ENCODE measurements around the gene RRAS.

Gene RRAS

DNA sequence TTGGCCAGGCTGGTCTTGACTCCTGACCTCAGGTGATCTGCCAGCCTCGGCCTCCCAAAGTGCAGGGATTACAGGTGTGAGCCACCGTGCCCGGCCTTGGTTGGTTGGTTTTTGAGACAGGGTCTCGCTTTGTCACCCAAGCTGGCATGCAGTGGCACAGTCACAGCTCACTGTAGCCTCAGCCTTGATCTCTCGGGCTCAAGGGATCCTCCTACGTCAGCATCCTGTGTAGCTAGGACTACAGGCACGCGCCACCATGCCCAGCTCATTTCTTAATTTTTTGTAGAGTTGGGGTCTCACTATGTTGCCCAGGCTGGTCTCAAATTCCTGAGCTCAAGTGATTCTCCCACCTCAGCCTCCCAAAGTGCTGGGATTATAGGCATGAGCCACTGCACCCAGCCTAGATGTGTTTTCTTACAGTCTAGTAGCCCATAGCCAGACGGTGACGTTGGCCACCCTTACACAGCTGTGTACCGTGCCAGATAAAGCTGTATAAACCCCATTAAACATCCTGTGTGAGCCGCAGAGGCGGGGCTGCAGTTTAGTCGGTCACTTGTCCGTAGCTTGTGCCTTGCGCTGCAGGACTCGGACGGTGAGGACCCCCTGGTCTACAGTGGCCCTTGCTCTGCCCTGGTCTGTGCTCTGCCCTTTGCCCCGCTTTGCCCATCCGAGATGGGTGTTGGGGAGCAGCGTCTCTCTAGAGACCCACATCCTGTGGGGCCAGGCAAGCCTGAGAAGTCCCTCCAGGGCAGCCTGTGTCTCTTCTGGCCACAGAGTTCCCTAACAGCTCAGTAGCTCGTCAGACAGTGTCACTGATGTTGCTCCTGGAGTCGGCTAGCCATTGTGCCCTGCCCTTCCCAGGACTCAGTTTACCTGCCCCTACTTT, 15.9 kb upstream of the RRAS start:
- DNase-seq (ENCODE audit: low read depth): no peak

DNA sequence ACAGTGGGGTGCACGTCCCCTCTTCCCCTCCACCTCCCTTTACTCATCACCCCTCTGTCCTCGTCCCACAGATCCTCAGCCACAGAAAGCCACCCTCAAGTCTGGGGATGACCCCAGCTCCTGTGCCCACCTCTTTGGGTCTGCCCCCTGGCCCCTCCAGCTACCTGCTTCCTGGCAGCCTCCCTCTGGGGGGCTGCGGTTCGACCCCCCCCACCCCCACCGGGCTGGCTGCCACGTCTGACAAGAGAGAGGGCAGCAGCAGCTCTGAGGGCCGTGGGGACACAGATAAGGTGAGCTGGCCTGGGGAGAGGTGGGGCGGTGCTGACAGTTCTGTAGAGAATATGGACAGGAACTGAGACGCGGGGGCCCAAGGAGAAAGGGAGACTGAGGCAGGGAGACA, 14.6 kb upstream of the RRAS start:
- no peak overlapping the region for H3K4me3 ChIP-seq (ENCODE audit: control insufficient read depth, low read depth, low read length)
- DNase-seq (ENCODE audit: low read depth): no peak
- TF ChIP-seq, protein P1, sequence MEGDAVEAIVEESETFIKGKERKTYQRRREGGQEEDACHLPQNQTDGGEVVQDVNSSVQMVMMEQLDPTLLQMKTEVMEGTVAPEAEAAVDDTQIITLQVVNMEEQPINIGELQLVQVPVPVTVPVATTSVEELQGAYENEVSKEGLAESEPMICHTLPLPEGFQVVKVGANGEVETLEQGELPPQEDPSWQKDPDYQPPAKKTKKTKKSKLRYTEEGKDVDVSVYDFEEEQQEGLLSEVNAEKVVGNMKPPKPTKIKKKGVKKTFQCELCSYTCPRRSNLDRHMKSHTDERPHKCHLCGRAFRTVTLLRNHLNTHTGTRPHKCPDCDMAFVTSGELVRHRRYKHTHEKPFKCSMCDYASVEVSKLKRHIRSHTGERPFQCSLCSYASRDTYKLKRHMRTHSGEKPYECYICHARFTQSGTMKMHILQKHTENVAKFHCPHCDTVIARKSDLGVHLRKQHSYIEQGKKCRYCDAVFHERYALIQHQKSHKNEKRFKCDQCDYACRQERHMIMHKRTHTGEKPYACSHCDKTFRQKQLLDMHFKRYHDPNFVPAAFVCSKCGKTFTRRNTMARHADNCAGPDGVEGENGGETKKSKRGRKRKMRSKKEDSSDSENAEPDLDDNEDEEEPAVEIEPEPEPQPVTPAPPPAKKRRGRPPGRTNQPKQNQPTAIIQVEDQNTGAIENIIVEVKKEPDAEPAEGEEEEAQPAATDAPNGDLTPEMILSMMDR (conservative IDR thresholded peaks at IDR 0.05; ENCODE audit: control insufficient read depth, insufficient read depth, low read depth, low read length): no peak

More for the DNA sequence above, 15.9 kb upstream of the RRAS start:
- no peak overlapping the region for H3K4me3 ChIP-seq (ENCODE audit: control insufficient read depth, low read depth, low read length)
- TF ChIP-seq, protein P1 (conservative IDR thresholded peaks at IDR 0.05; ENCODE audit: control insufficient read depth, insufficient read depth, low read depth, low read length): no peak

DNA sequence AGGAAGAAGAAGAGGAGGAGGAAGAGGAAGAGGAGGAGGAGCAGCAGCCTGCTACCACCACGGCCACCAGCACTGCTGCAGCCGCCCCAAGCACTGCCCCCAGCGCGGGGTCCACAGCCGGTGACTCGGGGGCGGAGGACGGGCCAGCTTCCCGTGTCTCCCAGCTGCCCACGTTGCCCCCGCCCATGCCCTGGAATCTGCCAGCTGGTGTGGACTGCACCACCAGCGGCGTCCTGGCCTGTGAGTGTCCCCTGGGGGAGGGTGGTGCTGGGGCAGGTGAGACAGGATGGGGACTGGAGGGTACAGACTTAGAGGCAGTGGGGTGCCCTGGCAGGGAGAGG, 13.5 kb upstream of the RRAS start:
- no peak for DNase-seq (ENCODE audit: low read depth)
- H3K4me3 ChIP-seq (ENCODE audit: control insufficient read depth, low read depth, low read length): no peak overlapping the region
- TF ChIP-seq, protein P1 (conservative IDR thresholded peaks at IDR 0.05; ENCODE audit: control insufficient read depth, insufficient read depth, low read depth, low read length): no peak

DNA sequence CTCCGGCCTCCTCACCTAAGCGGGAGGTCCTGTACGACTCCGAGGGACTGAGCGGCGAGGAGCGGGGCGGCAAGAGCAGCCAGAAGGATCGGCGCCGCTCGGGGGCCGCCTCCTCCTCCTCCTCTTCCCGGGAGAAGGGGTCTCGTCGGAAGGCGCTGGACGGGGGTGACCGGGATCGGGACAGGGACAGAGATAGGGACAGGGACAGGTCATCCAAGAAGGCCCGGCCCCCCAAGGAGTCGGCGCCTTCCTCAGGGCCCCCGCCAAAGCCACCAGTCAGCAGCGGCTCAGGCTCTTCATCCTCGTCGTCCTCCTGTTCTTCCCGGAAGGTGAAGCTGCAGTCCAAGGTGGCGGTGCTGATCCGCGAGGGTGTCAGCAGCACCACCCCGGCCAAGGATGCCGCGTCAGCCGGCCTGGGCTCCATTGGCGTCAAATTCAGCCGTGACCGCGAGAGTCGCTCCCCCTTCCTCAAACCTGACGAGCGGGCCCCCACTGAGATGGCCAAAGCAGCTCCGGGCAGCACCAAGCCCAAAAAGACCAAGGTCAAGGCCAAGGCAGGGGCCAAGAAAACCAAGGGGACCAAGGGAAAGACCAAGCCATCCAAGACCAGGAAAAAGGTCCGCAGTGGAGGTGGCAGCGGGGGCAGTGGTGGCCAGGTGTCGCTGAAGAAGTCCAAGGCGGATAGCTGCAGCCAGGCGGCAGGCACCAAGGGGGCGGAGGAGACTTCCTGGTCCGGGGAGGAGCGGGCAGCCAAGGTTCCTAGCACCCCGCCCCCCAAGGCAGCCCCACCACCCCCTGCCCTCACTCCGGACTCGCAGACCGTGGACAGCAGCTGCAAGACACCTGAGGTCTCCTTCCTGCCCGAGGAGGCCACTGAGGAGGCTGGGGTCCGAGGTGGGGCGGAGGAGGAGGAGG, 12.9 kb upstream of the RRAS start:
- no peak overlapping the region for H3K4me3 ChIP-seq (ENCODE audit: control insufficient read depth, low read depth, low read length)
- no peak for DNase-seq (ENCODE audit: low read depth)
- TF ChIP-seq, protein P1 (conservative IDR thresholded peaks at IDR 0.05; ENCODE audit: control insufficient read depth, insufficient read depth, low read depth, low read length): no peak

DNA sequence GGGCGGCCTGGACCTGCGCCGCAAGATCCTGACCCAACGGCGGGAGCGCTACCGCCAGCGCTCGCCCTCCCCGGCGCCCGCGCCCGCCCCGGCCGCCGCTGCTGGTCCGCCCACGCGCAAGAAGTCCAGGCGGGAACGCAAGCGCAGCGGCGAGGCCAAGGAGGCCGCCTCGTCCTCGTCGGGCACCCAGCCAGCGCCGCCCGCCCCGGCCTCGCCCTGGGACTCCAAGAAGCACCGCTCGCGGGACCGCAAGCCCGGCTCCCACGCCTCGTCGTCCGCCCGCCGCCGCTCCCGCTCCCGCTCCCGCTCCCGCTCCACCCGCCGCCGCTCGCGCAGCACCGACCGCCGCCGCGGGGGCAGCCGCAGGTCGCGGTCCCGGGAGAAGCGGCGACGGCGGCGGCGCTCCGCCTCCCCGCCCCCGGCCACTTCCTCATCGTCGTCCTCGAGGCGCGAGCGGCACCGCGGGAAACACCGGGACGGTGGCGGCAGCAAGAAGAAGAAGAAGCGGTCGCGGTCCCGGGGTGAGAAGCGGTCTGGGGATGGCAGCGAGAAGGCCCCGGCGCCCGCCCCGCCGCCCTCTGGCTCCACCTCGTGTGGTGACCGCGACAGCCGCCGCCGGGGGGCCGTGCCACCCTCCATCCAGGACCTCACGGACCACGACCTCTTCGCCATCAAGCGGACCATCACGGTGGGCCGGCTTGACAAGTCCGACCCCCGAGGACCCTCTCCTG, 12.0 kb upstream of the RRAS start:
- TF ChIP-seq, protein P1 (conservative IDR thresholded peaks at IDR 0.05; ENCODE audit: control insufficient read depth, insufficient read depth, low read depth, low read length): no peak
- H3K4me3 ChIP-seq (ENCODE audit: control insufficient read depth, low read depth, low read length): no peak overlapping the region
- DNase-seq (ENCODE audit: low read depth): no peak

Measured in fibroblast of mammary gland (primary cell).